Measurements from ENCODE around the gene PHF23.

PHF23 gene

DNA sequence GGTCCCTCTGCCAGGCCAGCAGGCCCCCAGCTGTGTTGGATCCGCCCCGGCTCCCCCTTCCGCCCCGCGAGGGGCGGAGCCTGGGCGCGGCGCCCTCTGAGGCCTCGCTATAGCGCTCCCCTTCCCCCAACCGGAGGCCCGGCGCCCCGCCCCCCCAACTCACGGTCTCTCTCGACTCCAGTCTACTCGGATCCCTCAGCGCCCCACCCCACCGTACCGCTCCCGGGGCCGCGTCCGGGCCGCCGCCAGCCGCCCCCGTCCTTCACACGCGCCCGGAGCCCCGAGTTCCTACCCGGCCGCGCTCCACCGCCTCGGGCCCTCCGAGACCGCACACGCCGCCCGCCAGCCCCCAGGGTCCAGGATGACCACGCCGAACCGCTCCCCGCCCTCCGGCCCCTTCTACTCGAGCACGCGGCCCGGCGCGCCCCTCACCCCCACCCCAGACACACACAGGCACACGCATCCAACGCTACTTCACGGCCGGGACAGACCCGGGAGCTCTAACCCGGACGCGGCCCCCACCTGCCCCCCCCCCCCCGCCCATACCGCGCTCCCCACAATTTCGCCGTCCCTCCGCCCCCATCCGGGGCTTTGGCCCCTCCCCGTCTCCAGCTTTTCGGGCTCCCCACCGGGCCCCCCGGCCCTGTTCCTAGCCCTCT lies 1.4 kb downstream of the PHF23 start:
- DNase-seq (ENCODE audit: low read depth in 2 of 2), result peak in 1 of 2 experiments; percentile 57

DNA sequence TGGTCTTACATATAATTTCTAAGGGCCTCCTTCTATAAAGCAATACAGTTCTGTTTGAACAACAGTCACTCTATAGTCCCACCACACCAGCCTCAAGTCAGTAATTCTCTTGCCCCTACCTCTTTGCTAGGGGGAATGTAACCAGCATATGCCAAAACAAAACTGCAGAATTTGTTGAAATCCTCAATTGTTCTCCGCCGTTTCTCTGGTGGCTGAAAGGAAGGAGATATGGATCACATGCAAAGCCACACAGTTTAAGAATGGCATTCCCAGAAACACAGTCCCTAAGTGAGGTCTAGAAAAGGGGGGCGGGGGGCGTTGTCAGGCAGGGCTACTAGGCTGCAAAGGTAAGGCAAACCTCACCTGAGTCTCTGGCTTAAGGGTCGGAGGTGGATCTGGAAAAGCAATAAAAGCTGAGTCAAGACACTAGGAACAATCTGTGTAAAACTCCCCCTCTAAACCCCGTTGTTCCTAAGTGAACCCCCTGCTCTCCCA lies 1.9 kb downstream of the PHF23 start:
- no peak for DNase-seq (ENCODE audit: low read depth in 2 of 2)

DNA sequence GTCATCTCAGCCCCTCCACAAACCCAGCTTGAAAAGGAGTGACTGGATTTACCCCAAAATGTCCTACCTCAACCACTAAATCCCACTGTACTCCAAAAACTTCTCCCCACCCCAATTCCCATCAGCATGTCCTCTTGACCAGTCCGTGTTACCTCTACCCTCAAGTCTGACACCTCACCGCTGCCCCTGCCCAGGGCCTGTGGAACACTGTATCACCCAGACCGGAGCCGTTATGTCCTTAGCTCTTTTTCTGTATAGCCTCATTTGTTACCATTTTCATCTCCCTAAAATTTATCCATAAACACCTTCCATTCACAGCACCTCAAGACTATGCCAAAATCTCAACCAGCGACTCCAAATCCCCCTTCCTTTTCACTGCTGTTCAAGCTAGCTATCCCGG lies 2.4 kb downstream of the PHF23 start:
- DNase-seq (ENCODE audit: low read depth in 2 of 2), result no peak

DNA sequence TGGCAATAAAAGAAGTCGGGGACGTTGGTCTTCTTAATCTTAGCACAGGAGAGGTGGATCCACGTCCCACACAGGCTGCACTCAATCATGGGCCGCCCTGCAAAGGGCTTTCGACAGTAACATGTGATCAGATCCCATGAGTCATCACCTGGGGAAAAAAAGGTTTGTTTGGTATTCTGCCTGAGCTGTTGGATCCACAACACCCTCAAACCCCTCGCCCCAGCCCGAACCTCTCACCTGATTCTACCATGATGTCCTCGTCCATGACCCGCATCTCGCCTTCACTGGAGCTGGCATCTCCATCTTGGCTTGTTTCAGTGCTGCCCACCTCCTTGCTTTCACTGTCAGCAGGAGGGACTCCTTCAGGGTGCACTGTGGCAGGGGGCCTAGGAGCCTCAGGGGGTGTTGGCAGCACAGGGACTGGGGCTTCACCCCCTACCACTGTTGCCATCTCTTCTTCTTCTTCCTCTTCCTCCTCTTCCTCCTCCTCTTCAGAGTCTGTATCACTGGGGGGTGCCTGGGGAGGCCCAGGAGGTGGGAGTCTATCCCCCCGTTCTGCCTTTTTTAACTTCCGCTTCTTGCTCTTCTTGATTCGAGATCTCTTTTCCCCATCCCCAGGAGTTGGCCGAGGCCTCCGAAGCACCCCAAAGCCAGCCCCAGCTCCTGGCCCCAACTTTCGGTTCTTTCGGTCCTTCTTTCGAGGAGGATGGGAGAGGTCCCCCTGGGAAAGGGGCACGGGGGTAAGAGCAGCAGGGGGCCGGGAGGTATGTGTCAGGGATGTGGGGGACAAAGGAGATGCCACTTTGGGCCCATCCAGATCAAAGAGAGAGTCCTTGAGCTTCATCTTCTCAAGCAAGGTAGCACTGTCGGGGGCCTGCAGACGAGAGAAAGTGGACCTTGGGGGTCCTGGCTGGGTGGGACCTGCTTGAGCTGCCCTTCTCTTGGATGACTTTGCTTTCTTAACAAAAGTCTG lies 3.3 kb downstream of the PHF23 start:
- no peak for DNase-seq (ENCODE audit: low read depth in 2 of 2)

DNA sequence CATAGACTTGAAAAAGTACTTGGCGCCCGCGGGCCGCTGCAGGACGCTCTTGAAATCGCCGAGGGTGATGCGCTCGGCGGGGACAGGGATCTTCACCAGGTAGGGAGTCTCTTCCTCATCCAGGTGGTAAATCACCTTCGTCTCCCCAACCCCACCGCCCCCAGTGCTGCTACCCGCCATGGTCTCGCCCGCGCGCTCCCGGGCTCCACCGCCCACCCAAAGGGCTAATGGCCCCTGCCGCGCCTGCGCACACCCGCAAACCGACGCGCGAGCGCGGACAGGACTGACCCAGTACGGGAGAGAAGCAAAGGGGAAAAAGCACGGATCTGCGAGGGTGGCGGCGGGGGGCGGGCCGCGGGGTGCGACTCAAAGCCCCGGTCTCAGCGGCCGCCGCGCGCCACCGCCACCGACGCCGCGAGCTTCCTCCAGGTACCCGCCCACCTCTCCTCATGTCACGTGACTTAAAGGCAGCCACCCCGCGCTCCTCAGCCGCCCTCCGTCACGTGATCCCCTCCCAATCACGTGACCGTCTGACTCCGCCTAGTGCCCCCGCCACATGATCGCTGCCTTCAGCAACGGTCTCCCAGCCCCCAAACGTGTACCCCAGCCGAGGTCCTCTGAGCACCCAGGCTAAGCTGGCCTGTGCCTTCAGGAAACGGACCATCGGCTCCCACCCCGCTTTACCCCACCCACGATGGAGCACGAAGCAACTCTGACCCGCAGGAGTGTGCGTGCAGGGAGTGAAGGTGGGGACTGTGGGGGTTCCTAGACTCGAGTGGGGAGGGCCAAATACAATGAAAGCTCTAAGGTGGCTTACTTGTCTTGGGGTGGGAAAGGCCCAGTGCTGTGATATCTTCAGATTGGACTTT lies 4.9 kb downstream of the PHF23 start, which contains the start of gene DVL2:
Gene DVL2, minus strand, starts transcription at position 435 of the 869 bp plus-strand sequence. Its CDS starts 255 bp downstream, at position 180.
- DNase-seq (ENCODE audit: low read depth in 2 of 2), result peak; percentile 89 to 90

DNA sequence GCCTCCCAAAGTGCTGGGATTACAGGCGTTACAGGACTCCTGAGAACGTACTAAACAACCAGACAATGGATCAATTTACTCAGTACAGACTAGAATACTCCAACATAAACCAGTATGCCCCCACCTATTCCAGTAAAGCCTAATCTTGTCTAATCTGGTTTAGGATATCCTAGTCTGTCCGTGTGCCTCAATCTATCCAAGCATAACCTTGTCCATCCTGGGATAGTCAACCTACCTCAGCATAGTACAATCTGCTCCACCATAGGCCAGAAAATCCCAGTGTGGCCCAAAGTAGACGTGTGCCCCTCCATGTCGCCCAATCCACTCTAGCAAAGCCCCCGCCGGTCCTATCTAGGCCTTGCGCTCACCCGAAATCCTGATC lies 5.6 kb downstream of the PHF23 start:
- no peak for DNase-seq (ENCODE audit: low read depth in 2 of 2)

DNA sequence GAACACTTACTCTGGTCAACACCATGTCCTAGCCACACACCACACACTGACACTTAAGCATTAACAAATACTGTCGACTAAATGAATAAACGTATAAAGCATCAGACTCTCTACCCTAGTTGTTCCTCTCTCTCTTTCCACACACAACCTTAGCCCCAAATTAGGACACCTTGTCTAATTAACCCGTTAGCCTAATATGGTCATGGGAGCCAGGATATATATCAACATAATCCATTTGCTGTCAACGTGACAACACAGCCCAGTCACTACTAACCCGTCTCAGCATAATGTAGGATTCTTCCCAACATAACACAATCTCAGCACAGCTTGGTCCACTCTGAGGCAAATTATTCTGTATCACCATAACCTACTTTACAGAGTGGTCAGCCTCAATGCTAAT lies 7.1 kb downstream of the PHF23 start:
- DNase-seq (ENCODE audit: low read depth in 2 of 2), result no peak

DNA sequence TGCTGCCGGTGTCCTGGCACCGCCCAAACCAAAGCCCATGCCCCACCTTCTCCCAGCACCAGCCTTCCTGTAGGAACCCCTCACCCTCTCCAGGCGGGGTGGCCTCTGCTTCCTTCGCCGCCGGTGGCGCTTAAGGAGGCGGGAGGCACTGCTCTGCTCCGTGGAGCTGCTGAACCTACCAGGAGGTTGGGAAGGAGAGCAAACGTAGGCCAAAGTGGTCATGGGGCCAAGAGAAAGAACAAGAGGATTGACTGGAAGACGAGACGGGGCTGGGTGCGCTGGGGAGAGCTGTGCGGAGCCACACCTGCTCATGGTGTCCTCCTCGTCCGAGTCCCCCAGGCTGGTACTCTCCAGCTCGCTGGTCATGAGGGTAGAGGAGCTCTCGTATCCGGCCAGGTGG lies 9.8 kb downstream of the PHF23 start:
- no peak for DNase-seq (ENCODE audit: low read depth in 2 of 2)

DNA sequence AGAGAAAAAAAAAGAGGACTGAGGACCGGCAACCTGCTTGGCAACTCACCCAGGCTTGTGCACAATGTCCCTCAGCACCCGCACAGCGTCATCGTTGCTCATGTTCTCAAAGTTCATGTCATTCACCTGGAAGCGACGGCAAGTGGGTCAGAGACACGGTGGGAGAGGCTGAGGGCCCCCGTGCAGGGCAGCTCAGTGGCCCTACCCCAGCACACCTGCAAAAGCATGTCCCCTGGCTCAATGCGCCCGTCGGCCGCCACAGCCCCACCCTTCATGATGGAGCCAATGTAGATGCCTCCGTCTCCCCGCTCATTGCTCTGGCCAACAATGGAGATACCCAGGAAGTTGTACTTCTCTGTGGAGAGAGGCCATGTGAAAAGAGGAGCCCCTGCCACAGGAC lies 10.3 kb downstream of the PHF23 start:
- DNase-seq (ENCODE audit: low read depth in 2 of 2), result no peak

DNA sequence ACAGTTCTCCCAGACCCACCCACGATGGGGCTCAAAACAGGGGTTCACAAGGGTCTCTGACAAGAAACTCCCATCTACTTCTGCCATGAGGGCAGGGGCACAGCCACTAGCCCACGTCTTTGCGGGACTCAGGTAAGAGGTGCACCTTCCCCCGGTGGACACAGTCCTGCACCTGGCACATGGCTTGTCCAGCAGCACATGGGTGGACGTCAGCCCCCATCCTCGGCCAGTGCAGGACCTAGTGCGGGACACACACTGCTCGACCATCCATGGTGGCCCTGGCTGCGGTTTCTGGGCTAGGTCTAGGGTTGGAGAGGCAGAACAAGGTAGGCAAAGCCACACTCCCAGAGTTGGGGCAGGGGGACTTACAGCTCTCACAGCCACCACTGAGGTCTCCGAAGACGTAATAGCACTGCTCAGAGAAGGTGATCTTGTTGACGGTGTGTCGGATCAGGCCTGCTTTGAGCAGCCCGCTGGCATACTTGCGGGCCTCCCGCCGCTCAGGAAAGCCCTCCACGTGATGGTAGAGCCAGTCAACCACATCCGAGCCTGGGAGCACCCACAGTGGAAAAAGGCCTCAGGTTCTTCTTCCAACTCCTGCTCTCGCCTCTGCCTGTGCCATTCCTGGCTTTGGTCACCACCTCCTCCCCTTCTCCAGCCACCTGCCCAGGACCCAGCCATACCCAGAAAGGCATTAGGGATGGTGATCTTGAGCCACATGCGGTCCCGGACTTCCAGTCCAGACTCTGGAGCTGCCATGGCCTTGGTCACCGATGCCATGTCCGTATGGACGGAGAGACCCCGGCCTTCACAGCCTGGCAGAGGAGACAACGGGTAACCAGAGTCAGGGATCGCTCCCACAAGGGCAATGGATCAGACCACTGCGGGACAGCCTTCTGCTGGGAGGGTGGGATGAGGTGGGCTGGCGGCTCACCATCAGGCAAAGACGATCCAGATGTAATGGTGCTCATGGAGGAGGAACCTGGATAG lies 12.2 kb downstream of the PHF23 start:
- DNase-seq (ENCODE audit: low read depth in 2 of 2), result no peak

DNA sequence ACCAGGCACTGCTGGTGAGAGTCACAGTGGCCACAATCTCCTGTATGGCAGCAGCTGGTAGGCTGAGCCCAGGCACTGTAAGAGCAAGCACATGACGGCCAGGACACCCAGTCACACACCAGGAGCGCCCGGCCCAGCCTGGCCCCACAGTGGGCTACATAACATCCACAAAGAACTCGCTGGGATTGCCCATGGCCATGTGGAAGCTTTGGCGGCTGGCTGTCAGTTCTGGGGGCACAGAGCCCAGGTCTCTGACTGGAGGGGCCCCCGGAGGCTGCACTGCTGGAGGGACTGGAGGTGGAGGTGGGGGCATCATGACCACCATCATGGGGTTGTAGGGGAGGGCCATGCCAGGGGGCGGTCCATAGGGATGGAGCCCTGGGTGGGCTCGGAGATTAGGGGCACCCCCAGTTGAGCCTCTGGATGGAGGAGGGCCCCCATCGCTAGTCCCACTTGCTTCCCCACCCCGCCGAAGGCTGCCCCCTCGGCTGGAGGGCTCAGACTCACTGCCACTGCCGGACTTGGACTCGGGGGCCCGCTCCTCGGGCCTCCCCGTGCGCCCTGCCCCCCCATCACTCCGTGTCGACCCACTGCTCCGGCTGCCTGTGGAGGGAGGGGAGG lies 13.4 kb downstream of the PHF23 start:
- no peak for DNase-seq (ENCODE audit: low read depth in 2 of 2)

DNA sequence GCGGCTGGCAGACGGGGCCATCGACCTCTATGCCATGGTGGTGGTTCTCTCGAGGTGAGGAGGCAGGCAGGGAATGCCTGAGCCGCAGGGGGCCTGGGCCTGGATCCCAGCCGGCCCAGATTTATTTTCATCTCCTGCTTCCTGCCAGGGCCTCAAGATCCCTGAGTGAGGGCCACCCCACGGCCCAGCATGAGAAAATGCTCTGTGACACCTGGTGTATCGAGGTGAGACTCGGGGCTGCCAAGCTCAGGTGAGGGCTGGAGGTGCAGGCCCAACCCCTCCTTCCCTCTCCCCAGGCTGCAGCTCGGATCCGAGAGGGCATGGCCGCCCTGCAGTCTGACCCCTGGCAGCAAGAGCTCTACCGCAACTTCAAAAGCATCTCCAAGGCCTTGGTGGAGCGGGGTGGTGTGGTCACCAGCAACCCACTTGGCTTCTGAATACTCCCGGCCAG lies 14.6 kb downstream of the PHF23 start:
- no peak for DNase-seq (ENCODE audit: low read depth in 2 of 2)

DNA sequence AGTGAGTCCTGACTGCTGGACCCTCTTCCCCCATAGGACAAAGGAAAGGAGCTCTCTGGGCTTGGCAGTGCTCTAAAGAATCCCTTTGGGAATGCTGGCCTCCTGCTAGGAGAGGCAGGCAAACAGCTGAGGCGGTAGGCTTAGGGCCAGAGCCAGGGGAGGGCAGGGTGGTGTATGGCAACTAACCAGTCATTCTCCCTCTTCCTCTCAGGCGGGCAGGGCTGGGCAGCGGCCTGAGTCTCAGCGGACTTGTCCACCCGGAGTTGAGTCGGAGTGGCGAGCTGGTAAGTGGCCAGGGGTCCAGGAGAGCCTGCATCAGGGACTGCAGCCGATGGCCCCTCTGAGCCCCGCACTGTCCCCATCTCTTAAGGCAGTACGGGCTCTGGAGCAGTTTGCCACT lies 15.1 kb downstream of the PHF23 start:
- DNase-seq (ENCODE audit: low read depth in 2 of 2), result no peak

DNA sequence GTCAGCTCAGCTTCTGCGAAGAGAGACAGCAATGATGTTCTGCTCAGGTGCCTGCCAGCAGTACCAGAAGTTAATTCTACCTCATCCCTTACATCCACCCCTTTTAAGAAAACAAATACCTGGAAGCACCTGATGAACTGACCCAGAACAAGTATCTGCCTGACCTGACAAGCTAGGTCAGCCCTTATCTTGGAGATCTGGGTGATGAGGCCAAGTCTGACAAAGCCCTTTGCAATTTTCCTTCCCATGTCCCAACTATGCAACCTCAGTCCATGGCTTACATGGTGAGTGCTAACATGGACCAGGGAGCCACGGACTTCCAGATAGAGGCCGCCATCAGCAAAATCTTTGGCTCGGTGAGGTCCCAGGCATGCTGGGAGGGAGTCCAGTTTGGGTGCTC lies 15.9 kb downstream of the PHF23 start:
- no peak for DNase-seq (ENCODE audit: low read depth in 2 of 2)

DNA sequence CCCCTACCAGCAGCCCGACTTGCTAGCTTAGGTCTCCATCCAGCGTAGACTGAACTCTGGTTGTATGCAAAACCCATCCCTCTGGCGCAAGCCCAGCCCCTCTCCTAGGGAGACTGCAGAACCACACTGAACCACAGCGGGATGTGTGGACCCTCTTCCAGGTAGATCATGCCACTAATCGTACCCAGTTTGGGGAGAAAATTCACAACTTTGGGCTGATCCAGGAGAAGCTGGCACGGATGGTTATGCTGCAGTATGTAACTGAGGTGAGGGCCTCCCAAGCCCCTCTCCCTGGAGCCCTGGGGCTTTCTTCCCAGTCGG lies 16.3 kb downstream of the PHF23 start:
- no peak for DNase-seq (ENCODE audit: low read depth in 2 of 2)

DNA sequence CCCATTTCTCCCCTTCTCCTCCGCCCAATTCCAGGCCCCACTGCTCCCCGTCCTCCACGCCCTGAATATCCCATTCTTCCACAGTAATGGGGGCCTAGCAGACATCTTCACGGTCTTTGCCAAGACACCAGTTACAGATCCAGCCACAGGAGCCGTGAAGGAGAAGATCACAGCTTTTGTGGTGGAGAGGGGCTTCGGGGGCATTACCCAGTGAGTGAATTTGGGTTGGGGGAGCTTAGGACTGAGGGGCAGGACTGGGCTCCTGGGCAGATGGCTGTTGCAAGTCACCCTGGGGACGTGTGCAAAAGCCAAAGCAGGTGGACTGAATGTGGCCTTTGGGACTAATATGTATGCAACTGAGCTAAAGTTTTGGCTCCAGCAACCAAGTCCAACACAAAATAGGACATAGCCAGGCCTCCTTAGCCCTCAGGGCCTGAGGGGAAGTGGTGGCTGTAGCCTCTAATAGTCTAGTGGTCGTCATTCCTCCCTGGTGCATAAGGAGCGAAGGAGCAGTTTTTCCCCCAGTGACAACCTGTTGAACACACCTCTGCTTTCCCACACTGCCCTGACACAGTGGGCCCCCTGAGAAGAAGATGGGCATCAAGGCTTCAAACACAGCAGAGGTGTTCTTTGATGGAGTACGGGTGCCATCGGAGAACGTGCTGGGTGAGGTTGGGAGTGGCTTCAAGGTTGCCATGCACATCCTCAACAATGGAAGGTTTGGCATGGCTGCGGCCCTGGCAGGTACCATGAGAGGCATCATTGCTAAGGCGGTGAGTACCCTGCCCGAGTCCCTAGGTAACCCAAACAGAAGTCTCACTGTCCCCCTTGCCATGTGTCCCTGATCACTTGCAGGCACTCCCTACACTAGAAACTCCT lies 16.9 kb downstream of the PHF23 start:
- DNase-seq (ENCODE audit: low read depth in 2 of 2), result no peak

DNA sequence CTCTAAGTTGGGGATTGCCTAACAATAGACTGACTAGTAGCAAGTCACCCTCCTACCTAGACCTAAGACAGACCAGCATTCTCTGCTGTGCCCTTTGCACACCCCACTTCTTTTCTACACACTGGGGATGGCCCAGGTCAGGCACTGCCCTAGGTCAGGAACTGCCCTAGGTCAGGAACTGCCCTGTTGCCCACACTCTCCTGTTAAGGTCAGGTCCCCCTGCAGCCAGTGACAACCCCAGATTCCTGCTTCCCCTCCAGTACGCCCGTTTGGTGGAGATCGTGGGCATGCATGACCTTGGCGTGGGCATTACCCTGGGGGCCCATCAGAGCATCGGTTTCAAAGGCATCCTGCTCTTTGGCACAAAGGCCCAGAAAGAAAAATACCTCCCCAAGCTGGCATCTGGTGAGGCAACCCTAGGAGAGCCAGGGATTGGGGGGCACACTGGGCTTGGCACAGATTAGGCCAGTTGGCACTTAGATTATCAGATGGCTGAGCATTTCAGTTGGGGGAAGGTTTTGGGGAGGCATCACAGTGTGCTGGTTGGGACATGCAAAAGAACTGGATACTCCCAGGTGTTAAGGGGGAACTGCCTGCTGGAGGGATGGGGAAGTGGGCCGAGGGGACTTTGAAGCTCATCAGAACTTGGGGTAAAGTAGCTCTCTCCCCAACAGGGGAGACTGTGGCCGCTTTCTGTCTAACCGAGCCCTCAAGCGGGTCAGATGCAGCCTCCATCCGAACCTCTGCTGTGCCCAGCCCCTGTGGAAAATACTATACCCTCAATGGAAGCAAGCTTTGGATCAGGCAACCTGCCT lies 17.8 kb downstream of the PHF23 start:
- no peak for DNase-seq (ENCODE audit: low read depth in 2 of 2)

DNA sequence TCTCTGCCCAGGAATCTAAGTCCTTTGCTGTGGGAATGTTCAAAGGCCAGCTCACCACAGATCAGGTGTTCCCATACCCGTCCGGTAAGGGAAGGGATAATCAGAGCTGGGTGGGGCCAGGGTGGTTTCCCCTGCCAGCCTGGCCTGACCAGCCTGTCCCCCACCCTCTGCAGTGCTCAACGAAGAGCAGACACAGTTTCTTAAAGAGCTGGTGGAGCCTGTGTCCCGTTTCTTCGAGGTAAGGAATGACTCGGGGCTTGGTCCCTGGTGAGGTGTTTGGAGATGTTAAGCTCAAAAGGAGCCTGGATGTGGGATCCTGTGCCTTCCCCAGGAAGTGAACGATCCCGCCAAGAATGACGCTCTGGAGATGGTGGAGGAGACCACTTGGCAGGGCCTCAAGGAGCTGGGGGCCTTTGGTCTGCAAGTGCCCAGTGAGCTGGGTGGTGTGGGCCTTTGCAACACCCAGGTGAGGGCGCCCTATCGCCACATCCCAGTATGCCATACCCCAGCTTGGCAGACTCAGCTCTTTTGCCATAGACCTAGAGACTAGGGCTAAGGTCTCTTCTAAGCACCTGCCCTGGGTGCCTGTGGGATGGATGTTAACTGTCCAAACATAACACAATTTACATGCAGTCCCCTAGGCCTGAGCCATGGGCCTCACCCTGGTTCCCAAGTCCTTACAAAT lies 18.5 kb downstream of the PHF23 start:
- no peak for DNase-seq (ENCODE audit: low read depth in 2 of 2)
